Ovary (tissue), 9 donors: Measurements from ENCODE around the gene SNHG17. TPM values are rescaled to one million over a fixed set of nuclear protein-coding genes. Genes with fewer than 3 reads are reported as not detected.

Source experiments
- DNase-seq, 5 donors: peaks; one replicate each; pipeline ENCODE4 v3.0.0-alpha.2; 2019 to 2020
- H3K27ac ChIP-seq, 2 donors: fragments of 200-600 bp; one replicate each; pipeline versions ENCODE4 v1.5.1 to v1.8.0; 2019 to 2022
- H3K27me3 ChIP-seq: fragments of 200-600 bp; one replicate; pipeline ENCODE4 v1.8.0; 2022
- H3K36me3 ChIP-seq: fragments of 200-600 bp; sonication (generic); one replicate; pipeline ENCODE4 v1.5.1; 2019
- H3K4me1 ChIP-seq: one replicate; pipeline ENCODE4 v1.8.1; 2013; ENCODE audit warnings: mild to moderate bottlenecking, moderate library complexity; ENCODE audit not compliant: insufficient read depth
- H3K4me3 ChIP-seq: fragments of 200-600 bp; sonication (generic); one replicate; pipeline ENCODE4 v1.5.1; 2017
- H3K9me3 ChIP-seq, 2 donors: fragments of 200-600 bp in 1 of 2; sonication (generic) in 1 of 2; one replicate each; pipeline versions ENCODE4 v1.5.1 to v1.8.1; 2013 to 2019; ENCODE audit warnings: mild to moderate bottlenecking in 1 of 2, moderate library complexity in 1 of 2
- CTCF ChIP-seq, 3 donors: fragments of 450-650 bp in 2 of 3; fragments of 200-600 bp in 1 of 3; IDR thresholded peaks; one replicate each; pipeline versions ENCODE4 v1.5.1 to v1.8.0; 2016 to 2022; ENCODE audit warnings: antibody characterized with exemption in 3 of 3, mild to moderate bottlenecking in 1 of 3
- EP300 ChIP-seq: sonication (generic); formaldehyde crosslinking; IDR thresholded peaks from one replicate; pipeline ENCODE4 v1.6.1; 2017; ENCODE audit warnings: antibody characterized with exemption
- POLR2A ChIP-seq: fragments of 450-650 bp; IDR thresholded peaks from one replicate; pipeline ENCODE4 v1.6.1; 2017; ENCODE audit warnings: antibody characterized with exemption, mild to moderate bottlenecking, moderate library complexity
- WGBS, 3 donors: extraction: QIAGEN DNeasy Blood & Tissue Kit in 1 of 3; methylation state at CpG; one replicate each; pipeline versions ENCODE4 v1.1.5 to v1.1.7; 2013 to 2017; 5-methylcytosine and 5-hydroxymethylcytosine counted together
- intact Hi-C, 4 donors: fragments of 100-400 bp; cut with DNase I; formaldehyde crosslinking; loops; one replicate each; pipeline versions ENCODE4 v1.11.0 to v1.15.1; 2022 to 2023
- polyA plus RNA-seq, 2 donors: library from polyadenylated mRNA; stranded (reverse); fragments of 200-250 nt in 1 of 2; fragments of 350-450 nt in 1 of 2; fragmentation: Illumina TruSeq in 1 of 2; extraction: RNeasy Lipid Tissue Mini Kit (QIAGEN cat#74804) in 1 of 2; gene quantifications; one replicate each; pipeline ENCODE4 v1.2.3, GENCODE V29; 2013 to 2014
- total RNA-seq, 7 donors: library from RNA; depleted of rRNA in 2 of 7; stranded (reverse); fragments of >200 nt in 2 of 7; fragmentation: NEBNext Ultra II Directional in 3 of 7; extraction: Animal tissue kit (Norgen Biotek cat#: 25700) in 3 of 7; gene quantifications; one replicate each; pipeline versions ENCODE4 v1.1.0 to v1.2.4, GENCODE V29; 2016 to 2023
- donor health status: DM: no; HTN: no; CAD: no; lungs with moderate emphysema.
- donor health status: DM: no; HTN: no; CAD: no.
- donor health status: Bipolar disorder and iron deficiency.
- donor health status: DM: yes; HTN: yes; CAD: no.
- donor health status: DM: no; HTN: no; CAD: no.
- donor health status: DM: yes; HTN: yes; CAD: no.

SNHG17 gene
- total and polyA plus RNA-seq, 9 donors = 22.8 to 72.2 (median 40.1) TPM

GRCh38 chr20:38449046-38449445, 13.9 kb upstream of the SNHG17 start:
- Histone ChIP-seq H3K9me3 (no peaks in the 10 kb centered on the region), H3K36me3 (no peaks in the 10 kb centered on the region), H3K27ac (no peak overlapping the region), H3K27me3 (no peaks in the 10 kb centered on the region), H3K4me1 (peaks cover 2% of the 10 kb centered on the region), H3K4me3 (no peak overlapping the region)
- no peak for DNase-seq
- WGBS, 3 donors = 83 to 87% (median 86%) methylated on average over 3 of the region's 3 CpGs
- intact Hi-C loops = no loop called here
- no peak for TF ChIP-seq CTCF (IDR thresholded peaks at IDR 0.05)
- TF ChIP-seq POLR2A = no peak
- no peak for TF ChIP-seq EP300

- no peak overlapping the region for H3K4me3 ChIP-seq
- no peaks in the 10 kb centered on the region for H3K36me3 ChIP-seq
- H3K4me1 ChIP-seq = peaks cover 2% of the 10 kb centered on the region
- no peak for TF ChIP-seq EP300
- no peak for TF ChIP-seq POLR2A
- TF ChIP-seq CTCF (IDR thresholded peaks at IDR 0.05) = no peak
- no peak overlapping the region for H3K27ac ChIP-seq
- H3K27me3 ChIP-seq = no peaks in the 10 kb centered on the region
- intact Hi-C loops = no loop called here
- H3K9me3 ChIP-seq = no peaks in the 10 kb centered on the region
- DNase-seq = no peak
- WGBS, 3 donors = 86 to 88% (median 88%) methylated on average over 10 of the region's 10 CpGs
These were observed 13.0 kb upstream of the SNHG17 start for GRCh38 chr20:38447931-38448675.

DNA sequence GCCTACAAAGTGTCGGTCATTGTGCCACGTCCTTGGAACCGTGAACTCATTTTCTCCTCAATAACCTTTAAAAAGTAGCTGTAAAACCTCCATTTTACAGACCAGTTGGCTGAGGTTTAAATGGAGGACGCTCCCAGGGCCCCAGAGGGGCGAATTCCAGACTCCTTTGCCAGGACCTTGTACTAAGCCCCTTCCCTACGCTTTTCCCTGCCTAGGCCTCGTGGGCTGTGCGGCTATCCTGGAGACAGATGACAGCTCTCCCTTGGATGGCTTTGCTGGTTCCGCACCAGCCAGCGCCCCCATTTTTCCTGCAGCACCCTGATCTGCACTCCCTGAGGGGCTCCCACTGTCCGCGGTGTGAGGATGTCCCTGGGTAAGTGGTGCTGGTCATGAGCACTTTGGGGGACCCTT, 12.1 kb upstream of the SNHG17 start:
- no peaks in the 10 kb centered on the region for H3K9me3 ChIP-seq
- DNase-seq = no peak
- intact Hi-C loops = no loop called here
- peak overlapping the region in 1 of 2 donors; percentile 63 for H3K27ac ChIP-seq
- peak overlapping the region; percentile 80 for H3K4me3 ChIP-seq
- H3K27me3 ChIP-seq = no peaks in the 10 kb centered on the region
- peaks cover 2% of the 10 kb centered on the region for H3K4me1 ChIP-seq
- no peaks in the 10 kb centered on the region for H3K36me3 ChIP-seq
- TF ChIP-seq POLR2A (no peak), CTCF (IDR thresholded peaks at IDR 0.05) (no peak), EP300 (no peak)
- 35 to 37% (median 35%) methylated on average over 12 of the region's 12 CpGs for WGBS, 3 donors

DNA sequence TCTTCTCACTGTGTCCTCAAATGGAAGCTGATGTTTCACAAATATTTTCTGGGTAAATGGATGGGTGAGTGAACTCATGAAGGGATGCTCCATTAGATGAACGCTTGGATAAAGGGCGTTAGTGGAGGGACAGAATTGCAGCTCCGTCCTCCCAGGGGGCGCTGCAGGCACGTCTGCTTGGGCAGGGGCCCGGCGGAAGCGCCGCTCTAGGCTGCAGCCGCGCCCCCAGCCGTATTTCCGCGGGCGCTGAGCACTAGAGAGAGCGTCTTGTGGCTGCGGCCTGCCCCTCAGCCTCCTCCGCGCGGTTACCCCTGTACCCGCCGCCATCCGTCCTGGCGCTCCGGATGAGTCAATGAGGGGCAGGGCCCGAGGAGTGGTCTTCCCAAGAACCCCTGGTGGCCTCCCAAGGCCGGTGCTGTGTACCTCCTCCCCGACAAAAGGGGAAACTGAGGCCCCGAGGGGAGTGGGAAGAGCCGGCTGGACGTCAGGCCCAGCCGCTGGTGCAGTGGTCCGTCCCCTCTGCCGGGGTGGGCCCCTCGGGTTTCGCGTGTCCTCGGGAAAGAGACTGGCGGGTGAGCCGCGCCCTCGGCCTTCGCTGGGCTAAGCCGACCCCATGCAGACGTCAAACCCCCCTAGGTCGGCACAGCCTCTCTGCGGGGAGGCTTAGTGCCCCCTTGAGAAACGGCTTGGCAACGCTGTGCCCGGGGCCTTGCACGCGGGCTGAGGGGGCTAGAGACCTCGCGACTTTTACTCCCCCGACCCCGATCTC, 11.5 kb upstream of the SNHG17 start:
- no peaks in the 10 kb centered on the region for H3K27me3 ChIP-seq
- DNase-seq = peak; percentile 90 to 96 (median 93)
- peaks cover 2% of the 10 kb centered on the region for H3K4me1 ChIP-seq
- 1% methylated on average over 42 to 56 of the region's 56 CpGs for WGBS, 3 donors
- H3K4me3 ChIP-seq = peak overlapping the region; percentile 80
- H3K36me3 ChIP-seq = no peaks in the 10 kb centered on the region
- intact Hi-C loops = no loop called here
- no peaks in the 10 kb centered on the region for H3K9me3 ChIP-seq
- peak overlapping the region in 1 of 2 donors; percentile 63 for H3K27ac ChIP-seq
- peak; percentile 88 for TF ChIP-seq POLR2A
- no peak for TF ChIP-seq EP300
- TF ChIP-seq CTCF (IDR thresholded peaks at IDR 0.05) = peak; percentile 92 to 97 (median 96)
